ENCODE measurements around the gene DNAJC28.
"Not testable (repeated sequence)": the region's sequence is repeated elsewhere in the genome, so short reads cannot be mapped to it uniquely, and the experiment has no call there.

The DNAJC28 gene

GRCh38 chr21:33481314-33481943 lies 10.1 kb downstream of the DNAJC28 start:
- DNase-seq (ENCODE audit: low read depth in 2 of 2) = no peak

GRCh38 chr21:33480481-33481103 lies 10.9 kb downstream of the DNAJC28 start:
- DNase-seq (ENCODE audit: low read depth in 2 of 2) = no peak

- DNase-seq (ENCODE audit: low read depth in 2 of 2) = peak; percentile 94 to 97
Observed at GRCh38 chr21:33479679-33480480, 11.6 kb downstream of the DNAJC28 start, which contains the start of gene TMEM50B. Gene TMEM50B (minus strand): TSS chr21:33479974. CDS start chr21:33468885, 11,089 bp downstream.

GRCh38 chr21:33478935-33479678 lies 12.4 kb downstream of the DNAJC28 start:
- peak; percentile 21 to 33 for DNase-seq (ENCODE audit: low read depth in 2 of 2)

GRCh38 chr21:33478182-33478581 lies 13.3 kb downstream of the DNAJC28 start:
- DNase-seq (ENCODE audit: low read depth in 2 of 2) = no peak

GRCh38 chr21:33477066-33477465 lies 14.4 kb downstream of the DNAJC28 start:
- no peak for DNase-seq (ENCODE audit: low read depth in 2 of 2)

- no peak for DNase-seq (ENCODE audit: low read depth in 2 of 2)
Observed at GRCh38 chr21:33473344-33473743, 18.2 kb downstream of the DNAJC28 start.

GRCh38 chr21:33470701-33471100 lies 20.8 kb downstream of the DNAJC28 start:
- no peak for DNase-seq (ENCODE audit: low read depth in 2 of 2)

- DNase-seq (ENCODE audit: low read depth in 2 of 2) = not testable (repeated sequence)
Observed at GRCh38 chr21:33469183-33469582, 22.3 kb downstream of the DNAJC28 start.

GRCh38 chr21:33461538-33462250 lies 29.8 kb downstream of the DNAJC28 start:
- DNase-seq (ENCODE audit: low read depth in 2 of 2) = no peak

GRCh38 chr21:33458861-33459260 lies 32.7 kb downstream of the DNAJC28 start:
- DNase-seq (ENCODE audit: low read depth in 2 of 2) = no peak

- no peak for DNase-seq (ENCODE audit: low read depth in 2 of 2)
Observed at GRCh38 chr21:33455686-33456446, 35.6 kb downstream of the DNAJC28 start.

GRCh38 chr21:33452362-33452761 lies 39.2 kb downstream of the DNAJC28 start:
- DNase-seq (ENCODE audit: low read depth in 2 of 2) = no peak

GRCh38 chr21:33451634-33452071 lies 39.9 kb downstream of the DNAJC28 start:
- DNase-seq (ENCODE audit: low read depth in 2 of 2) = no peak

- DNase-seq (ENCODE audit: low read depth in 2 of 2) = no peak
Observed at GRCh38 chr21:33449616-33450015, 41.9 kb downstream of the DNAJC28 start.

GRCh38 chr21:33446620-33447019 lies 44.9 kb downstream of the DNAJC28 start:
- DNase-seq (ENCODE audit: low read depth in 2 of 2) = not testable (repeated sequence)

- no peak for DNase-seq (ENCODE audit: low read depth in 2 of 2)
Observed at GRCh38 chr21:33444499-33444898, 47.0 kb downstream of the DNAJC28 start.

GRCh38 chr21:33443194-33443593 lies 48.3 kb downstream of the DNAJC28 start:
- no peak for DNase-seq (ENCODE audit: low read depth in 2 of 2)

GRCh38 chr21:33441489-33442477 lies 49.7 kb downstream of the DNAJC28 start:
- no peak for DNase-seq (ENCODE audit: low read depth in 2 of 2)
